SU-DHL-6 (cell line): Measurements from ENCODE around the gene ALX4.

ENCODE experiments used
- EZH2phosphoT487 ChIP-seq: fragments of 200-600 bp; sonication (generic), shearing (Covaris generic); conservative IDR thresholded peaks from 2 replicates; pipeline ENCODE4 v1.6.1; 2018; ENCODE audit warnings: mild to moderate bottlenecking, antibody characterized with exemption, low read length, moderate library complexity, mixed read lengths
- TF ChIP-seq, protein P1 (sequence below): fragments of 200-600 bp; sonication (generic); IDR thresholded peaks from one replicate; pipeline ENCODE4 v1.5.1; 2017; ENCODE audit warnings: antibody characterized with exemption, mild to moderate bottlenecking, low read length, moderate library complexity; ENCODE audit not compliant: insufficient read depth, poor library complexity, severe bottlenecking

- TF ChIP-seq, protein P1, sequence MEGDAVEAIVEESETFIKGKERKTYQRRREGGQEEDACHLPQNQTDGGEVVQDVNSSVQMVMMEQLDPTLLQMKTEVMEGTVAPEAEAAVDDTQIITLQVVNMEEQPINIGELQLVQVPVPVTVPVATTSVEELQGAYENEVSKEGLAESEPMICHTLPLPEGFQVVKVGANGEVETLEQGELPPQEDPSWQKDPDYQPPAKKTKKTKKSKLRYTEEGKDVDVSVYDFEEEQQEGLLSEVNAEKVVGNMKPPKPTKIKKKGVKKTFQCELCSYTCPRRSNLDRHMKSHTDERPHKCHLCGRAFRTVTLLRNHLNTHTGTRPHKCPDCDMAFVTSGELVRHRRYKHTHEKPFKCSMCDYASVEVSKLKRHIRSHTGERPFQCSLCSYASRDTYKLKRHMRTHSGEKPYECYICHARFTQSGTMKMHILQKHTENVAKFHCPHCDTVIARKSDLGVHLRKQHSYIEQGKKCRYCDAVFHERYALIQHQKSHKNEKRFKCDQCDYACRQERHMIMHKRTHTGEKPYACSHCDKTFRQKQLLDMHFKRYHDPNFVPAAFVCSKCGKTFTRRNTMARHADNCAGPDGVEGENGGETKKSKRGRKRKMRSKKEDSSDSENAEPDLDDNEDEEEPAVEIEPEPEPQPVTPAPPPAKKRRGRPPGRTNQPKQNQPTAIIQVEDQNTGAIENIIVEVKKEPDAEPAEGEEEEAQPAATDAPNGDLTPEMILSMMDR, result no peak
- TF ChIP-seq EZH2phosphoT487, result no peak
These were observed 41.2 kb upstream of the ALX4 start for GRCh38 chr11:44351006-44351660.
